Measurements from ENCODE around the gene KCNQ1OT1. TPM values are rescaled to one million over a fixed set of nuclear protein-coding genes. Genes with fewer than 3 reads are reported as not detected.

Gene KCNQ1OT1
- total RNA-seq, 1 donor from 2014 or later: 2.3 TPM

GRCh38 chr11:2593393-2593950 is 106.3 kb downstream of the KCNQ1OT1 start:
- peaks cover 99% of the 10 kb centered on the region for H3K27me3 ChIP-seq
- no peaks in the 10 kb centered on the region for H3K4me1 ChIP-seq
- H3K36me3 ChIP-seq: no peaks in the 10 kb centered on the region
- Mint-ChIP-seq H3K4me3 (no peak overlapping the region), H3K27me3 (ENCODE audit: insufficient read depth, low read depth) (peaks cover 3% of the 10 kb centered on the region), H3K4me1 (no peaks in the 10 kb centered on the region), H3K9me3 (peaks cover 29% of the 10 kb centered on the region), H3K27ac (no peak overlapping the region), H3K36me3 (peaks cover 3% of the 10 kb centered on the region)
- no peak overlapping the region for H2AFZ ChIP-seq (replicated peaks)
- H3K9me3 ChIP-seq (ENCODE audit: low read depth): peaks cover 6% of the 10 kb centered on the region
- no peak overlapping the region for H3K4me2 ChIP-seq
- H3K79me2 ChIP-seq (ENCODE audit: low read depth): no peaks in the 10 kb centered on the region
- DNase-seq (ENCODE audit: low spot score): no peak
- no peak overlapping the region for H3K27ac ChIP-seq
- H3F3A ChIP-seq (ENCODE audit: low read depth): no peaks in the 10 kb centered on the region
- H3K9ac ChIP-seq: no peak overlapping the region
- H4K20me1 ChIP-seq (ENCODE audit: low read depth): no peaks in the 10 kb centered on the region
- TF ChIP-seq EZH2 (IDR thresholded peaks at IDR 0.05) (no peak), EZH2phosphoT487 (IDR thresholded peaks at IDR 0.05) (no peak)
- TF ChIP-seq, protein P1, sequence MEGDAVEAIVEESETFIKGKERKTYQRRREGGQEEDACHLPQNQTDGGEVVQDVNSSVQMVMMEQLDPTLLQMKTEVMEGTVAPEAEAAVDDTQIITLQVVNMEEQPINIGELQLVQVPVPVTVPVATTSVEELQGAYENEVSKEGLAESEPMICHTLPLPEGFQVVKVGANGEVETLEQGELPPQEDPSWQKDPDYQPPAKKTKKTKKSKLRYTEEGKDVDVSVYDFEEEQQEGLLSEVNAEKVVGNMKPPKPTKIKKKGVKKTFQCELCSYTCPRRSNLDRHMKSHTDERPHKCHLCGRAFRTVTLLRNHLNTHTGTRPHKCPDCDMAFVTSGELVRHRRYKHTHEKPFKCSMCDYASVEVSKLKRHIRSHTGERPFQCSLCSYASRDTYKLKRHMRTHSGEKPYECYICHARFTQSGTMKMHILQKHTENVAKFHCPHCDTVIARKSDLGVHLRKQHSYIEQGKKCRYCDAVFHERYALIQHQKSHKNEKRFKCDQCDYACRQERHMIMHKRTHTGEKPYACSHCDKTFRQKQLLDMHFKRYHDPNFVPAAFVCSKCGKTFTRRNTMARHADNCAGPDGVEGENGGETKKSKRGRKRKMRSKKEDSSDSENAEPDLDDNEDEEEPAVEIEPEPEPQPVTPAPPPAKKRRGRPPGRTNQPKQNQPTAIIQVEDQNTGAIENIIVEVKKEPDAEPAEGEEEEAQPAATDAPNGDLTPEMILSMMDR (IDR thresholded peaks at IDR 0.05): no peak
- H3K4me3 ChIP-seq: no peak overlapping the region

- TF ChIP-seq EZH2 (IDR thresholded peaks at IDR 0.05): no peak
- TF ChIP-seq, protein P1 (IDR thresholded peaks at IDR 0.05): no peak
- no peak for TF ChIP-seq EZH2phosphoT487 (IDR thresholded peaks at IDR 0.05)
- H3K4me3 Mint-ChIP-seq: no peak overlapping the region
- H3K27ac Mint-ChIP-seq: no peak overlapping the region
- Histone ChIP-seq H3K4me3 (no peak overlapping the region), H3K36me3 (no peaks in the 10 kb centered on the region), H3K27ac (no peak overlapping the region), H3K4me1 (no peaks in the 10 kb centered on the region), H4K20me1 (ENCODE audit: low read depth) (no peaks in the 10 kb centered on the region), H3K4me2 (no peak overlapping the region), H3K9ac (no peak overlapping the region), H3K9me3 (ENCODE audit: low read depth) (peaks cover under 1% of the 10 kb centered on the region), H3K79me2 (ENCODE audit: low read depth) (no peaks in the 10 kb centered on the region), H3K27me3 (peaks cover 97% of the 10 kb centered on the region), H2AFZ (replicated peaks) (no peak overlapping the region), H3F3A (ENCODE audit: low read depth) (no peaks in the 10 kb centered on the region)
- peaks cover 3% of the 10 kb centered on the region for H3K36me3 Mint-ChIP-seq
- peaks cover 3% of the 10 kb centered on the region for H3K27me3 Mint-ChIP-seq (ENCODE audit: insufficient read depth, low read depth)
- H3K4me1 Mint-ChIP-seq: no peaks in the 10 kb centered on the region
- DNase-seq (ENCODE audit: low spot score): no peak
- H3K9me3 Mint-ChIP-seq: peaks cover 22% of the 10 kb centered on the region
Measured at GRCh38 chr11:2592559-2593392, 107.0 kb downstream of the KCNQ1OT1 start.

- H3K36me3 Mint-ChIP-seq: peaks cover 3% of the 10 kb centered on the region
- peaks cover 7% of the 10 kb centered on the region for H3K27me3 Mint-ChIP-seq (ENCODE audit: insufficient read depth, low read depth)
- no peaks in the 10 kb centered on the region for H4K20me1 ChIP-seq (ENCODE audit: low read depth)
- no peak overlapping the region for H2AFZ ChIP-seq (replicated peaks)
- H3F3A ChIP-seq (ENCODE audit: low read depth): no peaks in the 10 kb centered on the region
- H3K27me3 ChIP-seq: peaks cover 92% of the 10 kb centered on the region
- H3K27ac Mint-ChIP-seq: peak overlapping the region; percentile 60
- H3K4me2 ChIP-seq: no peak overlapping the region
- no peaks in the 10 kb centered on the region for H3K36me3 ChIP-seq
- no peak overlapping the region for H3K27ac ChIP-seq
- TF ChIP-seq EZH2 (IDR thresholded peaks at IDR 0.05) (no peak), EZH2phosphoT487 (IDR thresholded peaks at IDR 0.05) (no peak)
- TF ChIP-seq, protein P1 (IDR thresholded peaks at IDR 0.05): no peak
- H3K79me2 ChIP-seq (ENCODE audit: low read depth): no peaks in the 10 kb centered on the region
- no peaks in the 10 kb centered on the region for H3K9me3 ChIP-seq (ENCODE audit: low read depth)
- H3K4me3 ChIP-seq: no peak overlapping the region
- DNase-seq (ENCODE audit: low spot score): no peak
- H3K9ac ChIP-seq: no peak overlapping the region
- no peaks in the 10 kb centered on the region for H3K4me1 ChIP-seq
- no peak overlapping the region for H3K4me3 Mint-ChIP-seq
- H3K4me1 Mint-ChIP-seq: no peaks in the 10 kb centered on the region
- H3K9me3 Mint-ChIP-seq: peaks cover 13% of the 10 kb centered on the region
Measured at GRCh38 chr11:2591805-2592204, 108.0 kb downstream of the KCNQ1OT1 start.
